HepG2 (cell line): ENCODE results near the gene TBC1D14. TPM values are rescaled to one million over a fixed set of nuclear protein-coding genes. Genes with fewer than 3 reads are reported as not detected.

Source experiments
- ATAC-seq: fragments of 200-7000 bp; cut with Tn5 transposase; 3 replicates; pipeline ENCODE4 v1.9.1; 2020; ENCODE audit warnings: mild to moderate bottlenecking, moderate library complexity
- BruUV-seq: library from RNA; stranded (reverse); fragments of 400-500 nt; replicated peaks from 2 replicates; lab custom pipeline; 2021; lab: Mats Ljungman, UMichigan
- CTCF ChIA-PET: fragments of 300-600 bp; formaldehyde crosslinking; extraction: SDS; loops from one replicate; lab custom pipeline; 2021; ENCODE audit warnings: low total read pairs, inconsistent platforms, low intra/inter-chr PET ratio; lab: Yijun Ruan, JAX
- POLR2A ChIA-PET: fragments of 350-600 bp; sonication (Branson Sonifier 250); formaldehyde crosslinking; loops from one replicate; lab custom pipeline; 2020; ENCODE audit warnings: antibody characterized with exemption, inconsistent platforms; lab: Yijun Ruan, JAX
- DNase-seq: peaks from one replicate; pipeline ENCODE4 v3.0.0-alpha.2; 2015; ENCODE audit warnings: low spot score
- FAIRE-seq: peaks from 3 replicates; lab custom pipeline; 2011; peaks lifted over from hg19 to GRCh38; lab: Jason Lieb, UNC
- H2AFZ ChIP-seq: one replicate; pipeline ENCODE4 v1.6.1; 2011; ENCODE audit warnings: low read length, inconsistent platforms
- H3K27ac ChIP-seq: fragments of 300-600 bp; 3 replicates; pipeline ENCODE4 v1.8.0; 2011; ENCODE audit warnings: mixed run types, mild to moderate bottlenecking, mixed read lengths, low read length, inconsistent platforms; ENCODE audit not compliant: insufficient read depth; ENCODE audit errors: extremely low read length
- H3K27me3 ChIP-seq, 2 experiments: fragments of 200-600 bp in 1 of 2; 2 replicates in 1 of 2; 3 replicates in 1 of 2; pipeline versions ENCODE4 v1.6.0 to v1.8.0; 2011; ENCODE audit warnings: low read length in 2 of 2, mild to moderate bottlenecking in 2 of 2, moderate library complexity in 2 of 2, inconsistent platforms in 1 of 2; ENCODE audit not compliant: insufficient read depth in 2 of 2, control insufficient read depth in 1 of 2
- H3K36me3 ChIP-seq, 2 experiments: fragments of 200-600 bp in 1 of 2; replicated peaks in 1 of 2; 2 replicates in 1 of 2; 3 replicates in 1 of 2; pipeline versions ENCODE4 v1.5.1 to v1.8.0; 2011; ENCODE audit warnings: low read length in 2 of 2, inconsistent platforms in 1 of 2; ENCODE audit not compliant: insufficient read depth in 2 of 2, control insufficient read depth in 1 of 2
- H3K4me1 ChIP-seq: 2 replicates; pipeline ENCODE4 v1.5.1; 2012; ENCODE audit warnings: low read length, inconsistent platforms; ENCODE audit not compliant: insufficient read depth
- H3K4me2 ChIP-seq: 2 replicates; pipeline ENCODE4 v1.6.0; 2011; ENCODE audit warnings: low read depth, low read length, inconsistent platforms
- H3K4me3 ChIP-seq, 3 experiments: fragments of 200-600 bp in 1 of 3; sonication (generic), shearing (Covaris generic) in 1 of 3; replicated peaks in 1 of 3; 2 replicates each; pipeline ENCODE4 v1.5.1; 2011 to 2016; ENCODE audit warnings: low read length in 3 of 3, inconsistent platforms in 2 of 3, low read depth in 2 of 3, mild to moderate bottlenecking in 2 of 3, control low read depth in 1 of 3, mixed read lengths in 1 of 3; ENCODE audit not compliant: insufficient read depth in 1 of 3
- H3K79me2 ChIP-seq: one replicate; pipeline ENCODE4 v1.6.1; 2011; ENCODE audit warnings: low read length, inconsistent platforms; ENCODE audit not compliant: insufficient read depth
- H3K9ac ChIP-seq: 2 replicates; pipeline ENCODE4 v1.6.0; 2011; ENCODE audit warnings: mild to moderate bottlenecking, low read depth, low read length, inconsistent platforms; ENCODE audit not compliant: insufficient read depth
- H3K9me3 ChIP-seq: 2 replicates; pipeline ENCODE4 v1.5.1; 2012; ENCODE audit warnings: mild to moderate bottlenecking, low read length
- H4K20me1 ChIP-seq: 2 replicates; pipeline ENCODE4 v1.6.0; 2011; ENCODE audit warnings: inconsistent platforms, mild to moderate bottlenecking, low read length, moderate library complexity; ENCODE audit not compliant: insufficient read depth
- HOXA9 ChIP-seq: sonication (generic); formaldehyde crosslinking; IDR thresholded peaks from 2 replicates; pipeline ENCODE4 v1.8.1; 2022; ENCODE audit warnings: missing genetic modification reagents, mild to moderate bottlenecking, moderate library complexity, borderline replicate concordance
- KDM5B ChIP-seq: sonication (generic); formaldehyde crosslinking; IDR thresholded peaks from 2 replicates; pipeline ENCODE4 v1.4.0; 2020; ENCODE audit warnings: missing genetic modification reagents, mild to moderate bottlenecking, borderline replicate concordance
- POLR2A ChIP-seq, 2 experiments: IDR thresholded peaks; 2 replicates each; pipeline ENCODE4 v1.6.1; 2011; ENCODE audit warnings: low read depth in 2 of 2, low read length in 2 of 2, mild to moderate bottlenecking in 1 of 2, moderate library complexity in 1 of 2; ENCODE audit not compliant: insufficient read depth in 1 of 2
- SOX6 ChIP-seq, 2 experiments: fragments of 450-650 bp in 1 of 2; sonication (generic) in 1 of 2; formaldehyde crosslinking in 1 of 2; IDR thresholded peaks; 2 replicates each; pipeline versions ENCODE4 v1.4.0 to v1.6.1; 2017 to 2020; ENCODE audit warnings: antibody characterized with exemption in 1 of 2, mild to moderate bottlenecking in 1 of 2, missing genetic modification reagents in 1 of 2
- SYNCRIP ChIP-seq: fragments of 200-400 bp; formaldehyde crosslinking; IDR thresholded peaks from 2 replicates; pipeline ENCODE4 v1.6.1; 2018; ENCODE audit warnings: mild to moderate bottlenecking, low read depth, low read length; ENCODE audit not compliant: insufficient read depth
- TCF12 ChIP-seq, 2 experiments: fragments of 450-650 bp in 1 of 2; sonication (generic) in 1 of 2; formaldehyde crosslinking in 1 of 2; IDR thresholded peaks; 2 replicates each; pipeline versions ENCODE4 v1.6.1 to v1.8.0; 2017 to 2022; ENCODE audit warnings: antibody characterized with exemption in 1 of 2, mild to moderate bottlenecking in 1 of 2, missing genetic modification reagents in 1 of 2, moderate library complexity in 1 of 2
- TSC22D2 ChIP-seq: sonication (generic); formaldehyde crosslinking; IDR thresholded peaks from 2 replicates; pipeline ENCODE4 v1.5.1; 2020; ENCODE audit warnings: missing genetic modification reagents, mild to moderate bottlenecking, borderline replicate concordance
- XRCC5 ChIP-seq: fragments of 200-400 bp; formaldehyde crosslinking; optimal IDR thresholded peaks from 2 replicates; pipeline ENCODE3; 2017; ENCODE audit warnings: mild to moderate bottlenecking, low read length
- ZBTB7A ChIP-seq: sonication (generic); formaldehyde crosslinking; IDR thresholded peaks from 2 replicates; pipeline ENCODE4 v1.8.0; 2022; ENCODE audit warnings: mild to moderate bottlenecking, missing genetic modification reagents
- ZMYM4 ChIP-seq: sonication (generic); formaldehyde crosslinking; IDR thresholded peaks from 2 replicates; pipeline ENCODE4 v1.8.1; 2023; ENCODE audit warnings: mild to moderate bottlenecking, missing genetic modification reagents
- ZNF207 ChIP-seq: fragments of 450-650 bp; IDR thresholded peaks from 2 replicates; pipeline ENCODE4 v1.6.1; 2016; ENCODE audit warnings: antibody characterized with exemption, borderline replicate concordance
- ZNF510 ChIP-seq: sonication (generic); formaldehyde crosslinking; IDR thresholded peaks from 2 replicates; pipeline ENCODE4 v1.4.0; 2020; ENCODE audit warnings: low read depth, mild to moderate bottlenecking, missing genetic modification reagents
- ZNF724P ChIP-seq: sonication (generic); formaldehyde crosslinking; IDR thresholded peaks from 2 replicates; pipeline ENCODE4 v1.8.0; 2022; ENCODE audit warnings: missing genetic modification reagents, borderline replicate concordance
- ZNF792 ChIP-seq: IDR thresholded peaks from 2 replicates; pipeline ENCODE4 v1.6.1; 2016
- WGBS: methylation state at CpG from one replicate; pipeline ENCODE4 v1.1.6; 2017; ENCODE audit warnings: low lambda C conversion rate; 5-methylcytosine and 5-hydroxymethylcytosine counted together
- in situ Hi-C: cut with HindIII; loops from 2 replicates; pipeline ENCODE4 v1.10.0; 2017; ENCODE audit warnings: low pct_unique_long_range_greater_than_20kb; ENCODE audit not compliant: extremely low pct_ligation_motif_present
- intact Hi-C: fragments of 100-400 bp; cut with micrococcal nuclease; formaldehyde crosslinking; loops from one replicate; pipeline ENCODE4 v1.10.0; 2022; ENCODE audit not compliant: unreplicated experiment
- polyA plus RNA-seq, 8 experiments: library from polyadenylated mRNA; depleted of rRNA in 3 of 8; stranded (reverse) in 7 of 8; unstranded in 1 of 8; fragments of >200 nt; fragmentation: Illumina TruSeq in 4 of 8; extraction: Trizol in 4 of 8; gene quantifications; 2 replicates each; pipeline versions ENCODE4 v1.2.1 to v1.2.3, GENCODE V29; 2011 to 2016; ENCODE audit warnings: low read depth in 4 of 8, missing spikeins in 1 of 8, mixed read lengths in 1 of 8; ENCODE audit not compliant: insufficient read depth in 1 of 8
- total RNA-seq, 5 experiments: library from RNA; depleted of rRNA; stranded (reverse); fragments of >200 nt; fragmentation: Illumina TruSeq; extraction: Trizol; gene quantifications; 2 replicates each; pipeline ENCODE4 v1.2.3, GENCODE V29; 2016; ENCODE audit warnings: low read depth in 1 of 5
- TF ChIP-seq, protein P1 (sequence below): sonication (generic); formaldehyde crosslinking; IDR thresholded peaks from 2 replicates; pipeline ENCODE4 v1.8.0; 2022; ENCODE audit warnings: mild to moderate bottlenecking, missing genetic modification reagents, moderate library complexity
- TF ChIP-seq, protein P2 (sequence below): sonication (generic); formaldehyde crosslinking; IDR thresholded peaks from 2 replicates; pipeline ENCODE4 v1.5.1; 2020; ENCODE audit warnings: missing genetic modification reagents, mild to moderate bottlenecking, borderline replicate concordance
- TF ChIP-seq, protein P3 (sequence below): IDR thresholded peaks from 2 replicates; pipeline ENCODE4 v1.6.1; 2016; ENCODE audit warnings: low read depth, control low read depth
- TF ChIP-seq, protein P4 (sequence below): sonication (generic); formaldehyde crosslinking; conservative IDR thresholded peaks from 2 replicates; pipeline ENCODE4 v1.8.0; 2022; ENCODE audit warnings: low read depth, missing genetic modification reagents
- TF ChIP-seq, protein P5 (sequence below): sonication (generic); formaldehyde crosslinking; IDR thresholded peaks from 2 replicates; pipeline ENCODE4 v1.4.0; 2020; ENCODE audit warnings: mild to moderate bottlenecking, missing genetic modification reagents

TBC1D14 gene
- total and polyA plus RNA-seq, 2 of the 13 experiments (the other 11 are each of a cell fraction or from before 2014, with no cell fraction given) = 29.5 to 46.5 TPM

DNA sequence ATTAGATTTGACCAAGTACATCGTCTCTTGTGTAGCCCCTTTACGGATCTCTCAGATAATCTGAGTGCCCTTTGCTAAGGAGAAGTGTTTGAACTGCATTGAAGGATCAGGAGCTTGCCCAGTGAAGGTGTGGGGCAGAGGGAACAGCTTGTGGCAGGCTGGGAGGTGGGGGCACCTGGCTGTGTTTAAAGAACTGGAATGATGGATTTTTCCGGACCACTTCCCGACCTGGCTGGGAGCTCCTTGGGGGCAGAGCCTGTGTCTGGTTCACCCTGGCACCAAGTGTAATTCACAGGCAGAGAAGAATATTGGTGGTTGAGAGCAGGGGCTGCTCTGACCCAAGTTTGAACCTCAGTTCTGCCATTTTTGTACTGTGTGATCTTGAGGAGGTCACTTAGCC lies 18.5 kb downstream of the TBC1D14 start:
- FAIRE-seq = no peak
- H3K4me2 ChIP-seq = no peak overlapping the region
- no peak overlapping the region for H3K9ac ChIP-seq

More for the DNA sequence above, 18.5 kb downstream of the TBC1D14 start:
- in situ Hi-C loops = no loop called here
- peaks cover 18 to 38% of the 10 kb centered on the region in 2 experiments; a peak in 4 of 5 replicates for H3K36me3 ChIP-seq
- H3K4me3 ChIP-seq = no peak overlapping the region
- H3K27ac ChIP-seq = no peak overlapping the region
- H4K20me1 ChIP-seq = peaks cover 44% of the 10 kb centered on the region
- TF ChIP-seq SYNCRIP = no peak
- TF ChIP-seq, protein P1, sequence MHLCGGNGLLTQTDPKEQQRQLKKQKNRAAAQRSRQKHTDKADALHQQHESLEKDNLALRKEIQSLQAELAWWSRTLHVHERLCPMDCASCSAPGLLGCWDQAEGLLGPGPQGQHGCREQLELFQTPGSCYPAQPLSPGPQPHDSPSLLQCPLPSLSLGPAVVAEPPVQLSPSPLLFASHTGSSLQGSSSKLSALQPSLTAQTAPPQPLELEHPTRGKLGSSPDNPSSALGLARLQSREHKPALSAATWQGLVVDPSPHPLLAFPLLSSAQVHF (CRISPR knock-in tag) = no peak
- no peak for TF ChIP-seq ZBTB7A (CRISPR knock-in tag)
- TF ChIP-seq, protein P2, sequence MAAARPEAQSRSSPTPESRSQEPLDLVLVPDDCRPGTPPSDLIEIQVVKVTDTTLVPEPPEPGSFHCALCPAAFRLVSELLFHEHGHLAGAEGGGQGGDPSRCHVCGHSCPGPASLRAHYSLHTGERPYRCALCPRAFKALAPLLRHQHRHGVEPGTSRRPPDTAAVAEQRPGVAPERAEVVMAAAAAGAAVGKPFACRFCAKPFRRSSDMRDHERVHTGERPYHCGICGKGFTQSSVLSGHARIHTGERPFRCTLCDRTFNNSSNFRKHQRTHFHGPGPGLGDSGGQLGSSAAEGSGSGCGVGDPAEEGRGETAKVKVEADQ (CRISPR knock-in tag) = no peak
- TF ChIP-seq, protein P3, sequence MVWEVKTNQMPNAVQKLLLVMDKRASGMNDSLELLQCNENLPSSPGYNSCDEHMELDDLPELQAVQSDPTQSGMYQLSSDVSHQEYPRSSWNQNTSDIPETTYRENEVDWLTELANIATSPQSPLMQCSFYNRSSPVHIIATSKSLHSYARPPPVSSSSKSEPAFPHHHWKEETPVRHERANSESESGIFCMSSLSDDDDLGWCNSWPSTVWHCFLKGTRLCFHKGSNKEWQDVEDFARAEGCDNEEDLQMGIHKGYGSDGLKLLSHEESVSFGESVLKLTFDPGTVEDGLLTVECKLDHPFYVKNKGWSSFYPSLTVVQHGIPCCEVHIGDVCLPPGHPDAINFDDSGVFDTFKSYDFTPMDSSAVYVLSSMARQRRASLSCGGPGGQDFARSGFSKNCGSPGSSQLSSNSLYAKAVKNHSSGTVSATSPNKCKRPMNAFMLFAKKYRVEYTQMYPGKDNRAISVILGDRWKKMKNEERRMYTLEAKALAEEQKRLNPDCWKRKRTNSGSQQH = no peak
- no peak for TF ChIP-seq ZNF510
- TF ChIP-seq TCF12 (IDR thresholded peaks at IDR 0.05) = no peak
- no peak for TF ChIP-seq TCF12 (CRISPR knock-in tag; IDR thresholded peaks at IDR 0.05)
- TF ChIP-seq KDM5B (CRISPR knock-in tag) = no peak
- no peak for TF ChIP-seq XRCC5
- TF ChIP-seq, protein P4, sequence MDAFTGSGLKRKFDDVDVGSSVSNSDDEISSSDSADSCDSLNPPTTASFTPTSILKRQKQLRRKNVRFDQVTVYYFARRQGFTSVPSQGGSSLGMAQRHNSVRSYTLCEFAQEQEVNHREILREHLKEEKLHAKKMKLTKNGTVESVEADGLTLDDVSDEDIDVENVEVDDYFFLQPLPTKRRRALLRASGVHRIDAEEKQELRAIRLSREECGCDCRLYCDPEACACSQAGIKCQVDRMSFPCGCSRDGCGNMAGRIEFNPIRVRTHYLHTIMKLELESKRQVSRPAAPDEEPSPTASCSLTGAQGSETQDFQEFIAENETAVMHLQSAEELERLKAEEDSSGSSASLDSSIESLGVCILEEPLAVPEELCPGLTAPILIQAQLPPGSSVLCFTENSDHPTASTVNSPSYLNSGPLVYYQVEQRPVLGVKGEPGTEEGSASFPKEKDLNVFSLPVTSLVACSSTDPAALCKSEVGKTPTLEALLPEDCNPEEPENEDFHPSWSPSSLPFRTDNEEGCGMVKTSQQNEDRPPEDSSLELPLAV (CRISPR knock-in tag) = no peak
- no peak for TF ChIP-seq ZNF724P (CRISPR knock-in tag)
- no peak for TF ChIP-seq POLR2A (IDR thresholded peaks at IDR 0.05; ENCODE audit: insufficient read depth in 1 of 2, low read depth in 2 of 2, low read length in 2 of 2)
- TF ChIP-seq HOXA9 (CRISPR knock-in tag) = no peak
- no peak for TF ChIP-seq SOX6 (IDR thresholded peaks at IDR 0.05)
- TF ChIP-seq SOX6 (CRISPR knock-in tag; IDR thresholded peaks at IDR 0.05) = no peak
- no peak for TF ChIP-seq ZMYM4 (CRISPR knock-in tag)
- TF ChIP-seq, protein P5, sequence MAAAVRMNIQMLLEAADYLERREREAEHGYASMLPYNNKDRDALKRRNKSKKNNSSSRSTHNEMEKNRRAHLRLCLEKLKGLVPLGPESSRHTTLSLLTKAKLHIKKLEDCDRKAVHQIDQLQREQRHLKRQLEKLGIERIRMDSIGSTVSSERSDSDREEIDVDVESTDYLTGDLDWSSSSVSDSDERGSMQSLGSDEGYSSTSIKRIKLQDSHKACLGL (CRISPR knock-in tag) = no peak
- TF ChIP-seq ZNF792 = no peak
- no peak for TF ChIP-seq TSC22D2 (CRISPR knock-in tag)
- TF ChIP-seq ZNF207 = no peak
- TF ChIP-seq, all 625 proteins: peak for 0
- Histone ChIP-seq H3K27me3 (no peaks in the 10 kb centered on the region), H3K79me2 (peaks cover 77% of the 10 kb centered on the region), H3K4me1 (peaks cover 90% of the 10 kb centered on the region), H2AFZ (no peak overlapping the region), H3K9me3 (no peaks in the 10 kb centered on the region)
- 97% methylated on average over 4 of the region's 4 CpGs for WGBS
- no TSS peak for BruUV-seq
- intact Hi-C loops = loop anchor here (5.0 kb wide), 2 partner anchors 36 to 44 kb away; no protein-coding TSS in a partner anchor
- no peak for DNase-seq
- ChIA-PET POLR2A (interaction anchor here (1.6 kb wide), 1 partner anchor 19 kb away, joined by 11 read pairs; the partner anchor contains the start of gene TBC1D14), CTCF (no interaction called here)
- no peak for ATAC-seq
